Measurements from ENCODE around the gene LRMDA. TPM values are rescaled to one million over a fixed set of nuclear protein-coding genes. Genes with fewer than 3 reads are reported as not detected.

LRMDA gene
- total RNA-seq, 3 donors from 2014 or later = 9.4 to 14.9 (median 10.3) TPM

- Histone ChIP-seq H3K36me3 (ENCODE audit: low read depth) (no peaks in the 10 kb centered on the region), H3K4me1 (ENCODE audit: low read depth) (peaks cover 10% of the 10 kb centered on the region), H3K4me3 (no peak overlapping the region), H3K9me3 (peaks cover 6% of the 10 kb centered on the region)
- intact Hi-C loops (cut with DNase I, micrococcal nuclease) = no loop called here
- ATAC-seq = no peak
- no peak for TF ChIP-seq CTCF (IDR thresholded peaks at IDR 0.05)
- DNase-seq = no peak
These were observed 11.9 kb downstream of the LRMDA start for GRCh38 chr10:75443362-75443761.

DNA sequence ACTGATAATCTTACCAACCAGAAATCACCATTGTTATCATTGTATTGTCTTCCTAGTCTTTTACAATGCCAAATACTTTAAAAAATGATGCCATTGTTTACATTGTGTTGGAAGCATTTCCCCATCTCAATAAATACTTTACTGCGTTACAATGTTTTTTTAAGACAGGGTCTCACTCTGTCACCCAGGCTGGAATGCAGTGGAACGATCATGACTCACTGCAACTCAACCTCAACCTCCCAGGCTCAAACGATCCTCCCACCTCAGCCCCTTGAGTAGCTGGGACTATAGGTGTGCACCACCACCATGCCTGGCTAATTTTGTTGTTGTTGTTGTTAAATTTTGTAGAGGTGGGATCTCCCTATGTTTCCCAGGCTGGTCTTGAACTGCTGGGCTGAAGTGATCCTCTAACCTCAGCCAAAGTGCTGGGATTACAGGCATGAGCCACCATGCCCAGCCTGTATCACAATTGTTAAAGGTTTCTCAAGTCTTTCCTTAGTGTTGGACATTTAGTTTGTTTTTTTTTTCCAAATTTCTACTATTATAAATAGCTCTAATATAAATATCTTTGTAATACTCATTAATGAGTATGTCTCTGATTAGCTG, 13.5 kb downstream of the LRMDA start:
- DNase-seq (no peak), ATAC-seq (no peak)
- no peak for TF ChIP-seq CTCF (IDR thresholded peaks at IDR 0.05)
- H3K4me3 ChIP-seq = no peak overlapping the region
- H3K9me3 ChIP-seq = peaks cover 6% of the 10 kb centered on the region
- intact Hi-C loops (cut with DNase I, micrococcal nuclease) = no loop called here
- peaks cover 20% of the 10 kb centered on the region for H3K4me1 ChIP-seq (ENCODE audit: low read depth)
- H3K36me3 ChIP-seq (ENCODE audit: low read depth) = no peaks in the 10 kb centered on the region

DNA sequence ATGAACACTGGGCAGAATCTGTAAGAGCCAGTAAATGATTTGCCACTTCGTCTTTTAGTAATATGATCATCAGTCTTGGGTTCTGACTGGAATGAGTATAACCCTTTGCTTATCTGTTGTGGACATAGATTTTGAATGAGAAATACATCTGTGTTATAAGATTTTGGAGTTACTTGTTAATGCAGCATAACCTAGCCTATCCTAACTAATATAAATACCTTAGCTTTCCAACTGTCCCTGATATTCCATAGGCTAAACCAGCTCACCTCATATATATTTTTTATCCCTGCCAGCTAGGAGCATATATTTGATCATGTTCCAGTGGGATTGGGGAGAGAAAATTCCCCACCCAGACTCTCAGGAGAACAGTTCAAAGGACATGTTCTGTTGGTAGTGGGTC, 15.1 kb downstream of the LRMDA start:
- intact Hi-C loops (cut with DNase I, micrococcal nuclease) = no loop called here
- Histone ChIP-seq H3K4me3 (no peak overlapping the region), H3K9me3 (peaks cover 6% of the 10 kb centered on the region), H3K4me1 (ENCODE audit: low read depth) (peaks cover 20% of the 10 kb centered on the region), H3K36me3 (ENCODE audit: low read depth) (no peaks in the 10 kb centered on the region)
- ATAC-seq = no peak
- no peak for DNase-seq
- no peak for TF ChIP-seq CTCF (IDR thresholded peaks at IDR 0.05)

GRCh38 chr10:75448166-75448565, 16.7 kb downstream of the LRMDA start:
- intact Hi-C loops (cut with DNase I, micrococcal nuclease) = no loop called here
- ATAC-seq (peak; percentile 56), DNase-seq (no peak)
- Histone ChIP-seq H3K9me3 (peaks cover 6% of the 10 kb centered on the region), H3K36me3 (ENCODE audit: low read depth) (no peaks in the 10 kb centered on the region), H3K4me1 (ENCODE audit: low read depth) (peaks cover 20% of the 10 kb centered on the region), H3K4me3 (no peak overlapping the region)
- no peak for TF ChIP-seq CTCF (IDR thresholded peaks at IDR 0.05)

- TF ChIP-seq CTCF (IDR thresholded peaks at IDR 0.05) = no peak
- no peaks in the 10 kb centered on the region for H3K36me3 ChIP-seq (ENCODE audit: low read depth)
- DNase-seq = no peak
- peaks cover 20% of the 10 kb centered on the region for H3K4me1 ChIP-seq (ENCODE audit: low read depth)
- intact Hi-C loops (cut with DNase I, micrococcal nuclease) = no loop called here
- no peaks in the 10 kb centered on the region for H3K9me3 ChIP-seq
- H3K4me3 ChIP-seq = no peak overlapping the region
- peak; percentile 63 for ATAC-seq
These were observed 18.1 kb downstream of the LRMDA start for GRCh38 chr10:75449382-75450074.

Data from mucosa of descending colon (tissue), 3 donors.